NK-92 (cell line): ENCODE measurements around the gene CLEC9A.
"Not testable (repeated sequence)": the region's sequence is repeated elsewhere in the genome, so short reads cannot be mapped to it uniquely, and the experiment has no call there.

Source experiments
- DNase-seq: peaks from one replicate; lab custom pipeline; 2025; ENCODE audit not compliant: unreplicated experiment; lab: John Stamatoyannopoulos, UW

CLEC9A gene

DNA sequence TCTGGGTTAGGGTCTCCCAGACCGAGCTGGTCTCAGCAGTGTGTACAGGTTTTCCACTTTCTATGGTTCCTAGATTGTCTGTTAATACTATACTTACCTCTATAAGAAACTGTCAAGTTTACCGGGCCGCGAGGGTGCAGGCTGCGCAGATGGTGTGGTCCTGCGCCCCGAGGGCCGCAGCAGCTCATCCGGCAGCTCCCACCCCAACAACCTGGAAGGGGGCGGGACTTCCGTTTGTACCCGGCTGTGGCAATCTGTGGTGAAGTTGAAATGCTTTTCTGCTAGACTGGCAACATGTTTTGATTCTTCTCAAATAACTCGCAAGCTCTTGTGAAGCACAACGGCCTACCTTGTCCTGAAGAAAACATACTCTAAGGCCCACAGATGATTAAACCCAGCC, at the start of gene CLEC9A:
TSS of gene CLEC9A (plus strand) at position 237 of the 400 bp plus-strand sequence. CDS start 22,006 bp downstream, outside the sequence.
- no peak for DNase-seq

DNA sequence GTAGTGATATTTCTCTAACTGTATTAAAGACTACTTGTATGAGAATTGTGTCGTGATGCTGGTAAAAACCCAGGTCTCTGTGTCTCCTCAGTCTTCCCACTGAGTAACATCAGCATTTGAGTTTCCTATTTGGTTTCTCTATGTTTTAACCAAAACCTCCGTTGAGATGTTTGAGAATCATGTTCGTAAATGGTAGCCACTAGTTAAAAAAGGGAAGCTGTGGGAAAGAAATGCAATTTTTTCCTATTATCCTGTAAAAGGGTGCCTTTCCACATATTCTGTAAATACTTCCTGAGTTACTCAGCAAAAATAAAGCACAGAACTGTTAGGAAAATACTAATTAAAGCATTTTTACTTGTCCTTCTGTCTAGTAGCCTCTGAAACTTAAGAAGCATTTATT, 38.6 kb upstream of the CLEC9A start:
- DNase-seq, result no peak

- DNase-seq, result no peak
Measured at GRCh38 chr12:9992296-9992695, 38.2 kb upstream of the CLEC9A start.

GRCh38 chr12:9999016-9999415, 31.5 kb upstream of the CLEC9A start, which contains the start of gene CLEC1B:
TSS of gene CLEC1B (minus strand) at chr12:9999121. CDS start at chr12:9999100, 21 bp downstream.
- DNase-seq, result no peak

GRCh38 chr12:10001171-10001776, 29.2 kb upstream of the CLEC9A start:
- no peak for DNase-seq

DNA sequence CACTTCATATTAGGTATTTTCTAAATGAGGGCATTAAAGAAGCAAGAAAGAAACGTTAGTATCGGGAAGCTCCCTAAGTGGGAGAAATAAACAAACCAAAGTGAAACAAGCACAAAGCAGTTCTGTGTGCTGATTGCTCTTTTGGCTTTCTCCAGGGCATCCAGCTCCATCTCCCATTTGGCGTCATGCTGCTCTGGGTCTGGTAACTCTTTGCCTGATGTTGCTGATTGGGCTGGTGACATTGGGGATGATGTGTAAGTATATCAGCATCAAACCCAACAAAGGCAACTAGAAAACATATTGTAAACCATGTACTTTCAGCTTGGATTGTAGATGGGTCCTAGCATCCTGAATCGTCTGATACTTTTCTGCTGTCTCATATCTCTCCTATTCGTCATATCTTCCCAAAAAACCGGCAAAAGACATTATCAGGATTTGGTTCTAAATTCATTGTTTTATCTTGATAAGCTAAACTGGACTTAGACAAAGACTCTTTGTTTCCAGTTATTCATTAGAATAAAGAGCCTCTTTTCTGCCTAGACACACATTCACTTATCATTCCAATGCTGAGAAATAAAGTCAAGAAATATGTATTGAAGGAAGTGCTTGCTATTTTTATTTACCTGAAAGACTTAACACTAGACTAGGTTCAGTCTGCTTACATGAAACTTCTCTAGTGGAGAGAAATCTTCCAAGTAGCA, 17.7 kb upstream of the CLEC9A start:
- DNase-seq, result no peak

- DNase-seq, result no peak
Measured at GRCh38 chr12:10015450-10015849, 15.0 kb upstream of the CLEC9A start.

- no peak for DNase-seq
Measured at GRCh38 chr12:10016881-10017280, 13.6 kb upstream of the CLEC9A start.

GRCh38 chr12:10018386-10018785, 12.1 kb upstream of the CLEC9A start:
- no peak for DNase-seq

DNA sequence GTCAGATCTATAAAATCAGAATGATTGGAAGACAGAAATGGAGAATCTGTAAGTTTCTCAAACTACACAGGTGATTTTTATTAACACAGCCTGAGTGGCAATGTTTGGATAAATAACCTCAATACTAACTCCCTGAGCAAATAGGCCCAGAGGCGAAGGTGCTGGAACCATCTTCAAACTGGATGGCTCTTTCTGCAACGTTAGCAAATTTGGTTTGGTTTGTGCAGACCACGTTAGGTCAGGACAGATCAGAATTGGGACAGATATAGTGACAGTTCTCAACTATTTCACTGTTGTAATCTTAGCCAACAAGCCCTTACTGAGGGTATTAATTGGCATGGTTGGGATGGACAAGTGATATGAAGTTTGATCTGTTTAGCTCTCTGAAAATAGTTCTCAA, 9.1 kb upstream of the CLEC9A start:
- no peak for DNase-seq

DNA sequence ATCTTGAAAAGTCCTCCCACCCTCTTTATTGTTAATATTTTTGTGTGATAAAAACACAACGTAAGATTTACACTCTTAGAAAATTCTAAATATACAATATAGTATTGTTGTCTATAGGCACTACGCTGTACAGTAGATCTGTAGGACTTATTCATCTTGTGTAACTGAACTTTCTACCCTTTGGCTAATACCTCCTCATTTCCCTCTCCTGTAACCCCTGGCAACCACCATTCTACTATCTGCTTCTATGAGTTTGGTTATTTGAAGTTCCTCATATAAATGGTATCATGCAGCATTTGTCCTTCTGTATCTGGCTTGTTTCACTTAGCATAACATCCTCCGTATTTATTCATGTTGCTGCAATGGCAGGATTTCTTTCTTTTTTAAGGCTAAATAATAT, 5.2 kb upstream of the CLEC9A start:
- DNase-seq, result no peak

- DNase-seq, result not testable (repeated sequence)
Measured at GRCh38 chr12:10026666-10027065, 3.8 kb upstream of the CLEC9A start.

DNA sequence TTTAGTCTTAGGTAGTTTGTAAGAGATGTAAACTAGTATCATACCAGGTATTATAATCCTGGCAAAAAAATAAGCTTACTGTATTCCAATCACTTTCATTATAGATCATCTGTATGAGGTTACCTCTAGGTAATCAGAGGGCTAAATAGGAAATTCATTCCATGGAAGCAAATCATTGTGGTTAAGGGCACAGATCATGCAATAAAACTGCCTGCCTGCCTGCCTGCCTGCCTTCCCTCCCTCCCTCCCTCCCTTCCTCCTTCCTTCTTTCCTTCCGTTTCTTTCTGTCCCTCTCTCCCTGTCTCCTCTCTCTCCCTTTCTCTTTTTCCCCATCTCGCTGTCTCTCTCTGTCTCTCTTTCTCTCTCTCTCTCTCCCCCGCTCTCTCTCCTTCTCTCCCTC, 3.2 kb upstream of the CLEC9A start:
- no peak for DNase-seq

- DNase-seq, result no peak
Measured at GRCh38 chr12:10027721-10028120, 2.8 kb upstream of the CLEC9A start.

- DNase-seq, result no peak
Measured at GRCh38 chr12:10031321-10031720, 839 bp downstream of the CLEC9A start.

DNA sequence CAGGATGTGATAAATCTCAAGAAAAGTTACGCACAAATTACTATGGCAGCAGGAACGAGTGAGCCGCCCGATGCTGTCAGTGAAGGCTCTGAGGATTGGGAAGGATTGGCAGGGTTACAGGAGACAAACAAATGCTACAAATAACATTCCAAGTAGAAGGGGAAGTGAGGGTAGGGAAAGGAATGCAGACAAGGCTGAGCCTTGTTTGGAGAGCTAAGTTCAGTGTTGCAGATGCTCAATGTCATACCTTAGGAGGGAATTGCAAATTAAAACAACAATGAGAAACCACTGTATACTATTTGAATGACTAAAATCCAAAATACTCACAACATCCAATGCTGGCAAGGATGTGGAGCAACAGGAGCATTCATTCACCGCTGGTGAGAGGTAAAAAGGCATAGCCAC, 1.3 kb downstream of the CLEC9A start:
- DNase-seq, result no peak

DNA sequence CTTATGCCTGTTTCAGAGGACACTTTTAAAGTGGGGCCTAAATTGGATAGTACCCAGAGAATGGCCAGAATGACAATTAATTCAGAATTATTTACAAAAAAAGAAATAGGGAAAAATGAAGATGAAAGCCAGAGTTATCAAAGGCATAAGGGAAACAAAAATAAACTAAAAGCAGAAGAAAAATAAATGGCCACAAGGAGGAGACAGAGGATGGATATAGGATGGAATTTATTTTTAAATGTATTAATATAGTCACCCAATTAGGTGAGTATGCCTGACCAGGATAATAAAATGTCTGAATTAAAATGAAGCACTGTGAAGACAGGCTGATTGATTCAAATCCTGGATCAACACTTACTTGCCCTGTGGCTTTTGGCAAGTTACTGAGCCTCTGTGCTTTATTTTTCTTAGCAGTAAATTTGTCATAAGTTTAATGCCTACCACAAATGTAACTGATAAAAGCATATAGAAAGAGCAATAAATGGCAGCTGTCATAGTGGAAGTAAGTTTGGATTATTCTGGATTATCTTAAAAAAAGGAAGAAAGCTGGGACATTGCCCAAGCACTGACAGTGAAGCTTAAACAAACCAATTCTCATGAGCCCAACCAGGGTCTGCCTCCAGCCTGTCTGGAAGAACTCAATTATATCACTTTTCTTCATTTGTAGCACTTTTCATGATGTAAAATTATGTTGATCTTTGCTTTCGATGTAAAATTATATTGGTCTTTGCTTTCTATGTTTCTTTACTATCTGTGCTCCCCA, 3.5 kb downstream of the CLEC9A start:
- DNase-seq, result no peak

- no peak for DNase-seq
Measured at GRCh38 chr12:10042167-10042566, 11.7 kb downstream of the CLEC9A start.

GRCh38 chr12:10048526-10048925, 18.0 kb downstream of the CLEC9A start:
- DNase-seq, result no peak

GRCh38 chr12:10052193-10052913, 21.9 kb downstream of the CLEC9A start:
- DNase-seq, result no peak

- DNase-seq, result no peak
Measured at GRCh38 chr12:10058387-10058786, 27.9 kb downstream of the CLEC9A start.
